ENCODE data around the gene MMP17.

The MMP17 gene

GRCh38 chr12:131827961-131828534 lies at the start of gene MMP17:
TSS of gene MMP17 (plus strand) at chr12:131828393. CDS start at chr12:131828495, 102 bp downstream.
- DNase-seq (ENCODE audit: low read depth in 2 of 2) = no peak

DNA sequence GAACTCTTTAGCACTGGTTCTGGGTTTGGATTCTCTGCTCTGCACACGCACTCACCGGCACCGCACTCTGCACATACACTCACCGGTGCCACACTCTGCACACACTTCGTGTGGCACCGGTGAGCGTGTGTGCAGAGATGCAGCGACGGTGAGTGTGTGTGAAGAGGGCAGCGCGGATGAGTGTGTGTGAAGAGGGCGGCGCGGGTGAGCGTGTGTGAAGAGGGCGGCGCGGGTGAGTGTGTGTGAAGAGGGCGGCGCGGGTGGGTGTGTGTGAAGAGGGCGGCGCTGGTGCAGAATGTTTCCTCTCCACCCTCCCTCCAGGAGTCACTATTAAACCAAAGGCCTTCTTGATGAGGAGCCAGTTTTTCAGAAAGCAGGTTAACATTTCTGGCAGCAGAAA lies 49.2 kb upstream of the MMP17 start:
- no peak for DNase-seq (ENCODE audit: low read depth in 2 of 2)

GRCh38 chr12:131782061-131782460 lies 46.1 kb upstream of the MMP17 start:
- DNase-seq (ENCODE audit: low read depth in 2 of 2) = no peak

- DNase-seq (ENCODE audit: low read depth in 2 of 2) = no peak
These were observed 44.2 kb upstream of the MMP17 start for GRCh38 chr12:131783915-131784541.

DNA sequence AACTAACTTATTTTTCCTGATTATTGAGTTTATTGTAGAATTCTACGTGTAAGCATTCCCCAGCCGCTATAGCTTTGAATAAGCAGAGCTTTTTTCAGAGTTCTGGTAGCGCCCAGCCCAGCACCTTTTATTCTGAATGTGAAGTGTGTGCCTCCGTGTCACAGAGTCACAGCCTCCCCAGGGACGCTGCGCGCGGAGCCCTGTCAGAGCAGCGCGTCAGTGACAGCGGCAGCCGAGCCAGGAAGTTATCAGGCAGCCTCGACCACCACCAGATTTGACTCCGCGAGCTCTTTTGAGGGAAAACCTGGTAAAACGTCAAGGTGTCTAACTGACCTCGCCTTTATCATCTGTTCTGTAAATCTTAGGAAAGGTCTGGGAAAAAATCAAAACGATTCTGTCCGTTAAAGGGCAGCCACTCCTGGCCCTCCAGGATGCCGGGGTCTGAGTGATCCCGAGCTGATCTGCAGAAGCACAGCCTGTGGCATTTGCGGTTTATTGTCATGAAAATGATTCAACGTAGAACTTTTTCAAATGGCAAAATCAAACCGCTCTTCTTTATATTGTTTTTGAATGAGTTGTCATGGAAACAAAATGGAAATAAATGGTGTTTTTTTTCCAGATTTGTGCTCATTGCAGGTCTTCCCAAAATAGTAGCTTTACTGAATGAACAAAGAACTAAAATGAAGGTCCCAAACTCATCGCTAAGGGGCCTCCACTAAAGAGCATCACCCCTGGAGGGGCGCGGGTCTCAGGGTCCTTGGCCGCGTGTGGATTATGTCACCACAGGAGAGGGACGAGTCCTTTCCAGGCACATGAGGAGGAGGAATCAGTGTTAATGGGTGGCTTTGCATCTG lies 43.1 kb upstream of the MMP17 start:
- no peak for DNase-seq (ENCODE audit: low read depth in 2 of 2)

DNA sequence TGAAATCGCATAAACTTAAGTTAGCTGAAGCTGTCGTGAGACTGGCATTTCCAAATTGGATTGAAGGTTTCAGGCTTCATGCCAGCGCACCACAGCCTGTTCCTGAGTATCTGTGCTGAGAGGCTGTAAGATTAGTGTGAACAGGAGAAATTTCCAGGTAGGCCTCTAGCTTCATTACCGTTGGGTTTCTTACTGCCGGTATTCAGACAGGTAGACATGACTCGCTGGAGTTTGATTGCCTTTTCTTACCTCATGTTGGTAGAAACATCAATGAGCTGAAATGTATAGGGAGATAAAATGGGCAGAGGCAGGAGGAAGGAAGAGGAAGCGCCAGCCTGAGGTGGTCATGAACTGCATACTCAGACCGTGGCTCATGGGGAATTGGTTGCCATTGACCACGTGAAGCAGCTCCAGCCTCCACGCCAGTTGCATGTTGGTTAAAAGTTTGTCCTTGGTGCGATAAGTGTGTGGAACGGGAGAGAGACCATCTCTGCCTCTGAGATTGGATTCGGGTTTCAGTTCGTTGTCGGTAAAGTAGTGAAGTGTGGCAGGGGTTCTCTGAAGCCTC lies 42.3 kb upstream of the MMP17 start:
- no peak for DNase-seq (ENCODE audit: low read depth in 2 of 2)

DNA sequence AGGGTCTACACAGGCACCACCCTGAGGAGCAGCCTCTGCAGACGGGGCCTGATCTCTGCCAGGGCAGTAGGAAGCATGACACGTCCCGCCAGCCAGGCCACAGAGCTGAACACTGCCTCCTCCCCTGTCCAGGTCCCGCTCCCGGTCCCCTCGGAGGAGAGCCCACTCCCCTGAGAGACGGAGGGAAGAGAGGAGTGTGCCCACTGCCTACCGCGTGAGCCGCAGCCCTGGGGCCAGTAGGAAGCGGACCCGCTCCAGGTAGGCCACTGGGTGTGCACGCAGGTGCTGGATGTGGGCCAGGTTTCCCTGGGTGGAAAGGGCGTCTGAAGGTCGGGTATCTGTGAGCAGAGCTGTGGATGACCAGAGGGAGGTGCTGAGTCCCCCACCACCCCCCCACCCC lies 41.9 kb upstream of the MMP17 start:
- DNase-seq (ENCODE audit: low read depth in 2 of 2) = no peak

- DNase-seq (ENCODE audit: low read depth in 2 of 2) = no peak
These were observed 41.0 kb upstream of the MMP17 start for GRCh38 chr12:131787143-131787660.

DNA sequence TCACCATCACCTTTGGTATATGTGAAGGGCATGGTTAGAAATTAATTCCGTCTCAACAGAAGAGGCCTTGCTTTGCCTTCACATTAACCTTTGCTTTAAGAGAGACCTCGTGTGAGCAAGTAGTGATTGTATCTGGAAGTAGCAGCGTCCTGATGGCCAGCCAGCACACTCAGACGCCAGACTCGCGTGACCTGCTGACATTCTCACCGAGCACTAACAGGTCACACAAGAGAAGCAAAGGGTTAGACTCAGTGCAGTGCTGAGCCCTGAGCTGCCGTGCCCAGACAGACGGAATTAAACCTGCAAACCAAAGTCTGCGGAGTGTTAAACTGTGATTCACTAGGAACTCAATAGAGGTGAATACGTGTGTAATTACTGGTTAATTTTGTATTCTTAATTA lies 40.1 kb upstream of the MMP17 start:
- DNase-seq (ENCODE audit: low read depth in 2 of 2) = no peak

GRCh38 chr12:131789638-131790037 lies 38.6 kb upstream of the MMP17 start:
- DNase-seq (ENCODE audit: low read depth in 2 of 2) = no peak

DNA sequence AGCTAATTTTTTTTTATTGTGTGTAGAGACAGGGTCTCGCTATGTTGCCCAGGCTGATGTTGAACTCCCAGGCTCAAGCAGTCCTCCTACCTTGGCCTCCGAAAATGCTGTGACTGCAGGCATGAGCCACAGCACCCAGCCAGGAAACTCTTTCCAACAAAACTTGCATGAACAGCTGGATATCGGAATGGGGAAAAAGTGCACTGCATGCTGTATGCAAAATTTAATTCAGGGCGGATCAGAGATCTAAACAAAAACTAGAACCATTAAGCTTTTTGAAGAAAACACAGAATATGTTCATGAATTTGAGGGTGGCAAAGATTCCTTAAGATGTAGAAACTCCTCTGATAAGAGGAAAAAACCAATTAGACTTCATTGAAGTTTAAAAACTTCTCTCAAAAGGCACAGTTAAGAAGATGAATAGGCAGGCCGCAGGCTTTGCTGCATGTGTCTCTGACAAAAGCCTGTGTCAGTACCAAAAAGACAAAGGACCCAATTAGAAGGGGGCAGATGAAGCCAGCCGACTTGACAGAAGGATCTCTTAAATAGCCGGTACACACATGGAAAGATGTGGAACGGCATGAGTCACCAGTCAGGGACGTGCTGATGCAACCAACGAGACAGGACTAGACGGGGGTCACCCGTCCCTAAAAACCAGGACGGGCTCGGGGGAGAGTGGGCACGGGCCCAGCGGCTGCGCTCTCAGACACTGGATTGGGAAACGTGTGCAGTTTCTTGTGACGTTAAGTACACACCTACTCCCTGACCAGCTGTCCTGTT lies 34.8 kb upstream of the MMP17 start:
- DNase-seq (ENCODE audit: low read depth in 2 of 2) = no peak

DNA sequence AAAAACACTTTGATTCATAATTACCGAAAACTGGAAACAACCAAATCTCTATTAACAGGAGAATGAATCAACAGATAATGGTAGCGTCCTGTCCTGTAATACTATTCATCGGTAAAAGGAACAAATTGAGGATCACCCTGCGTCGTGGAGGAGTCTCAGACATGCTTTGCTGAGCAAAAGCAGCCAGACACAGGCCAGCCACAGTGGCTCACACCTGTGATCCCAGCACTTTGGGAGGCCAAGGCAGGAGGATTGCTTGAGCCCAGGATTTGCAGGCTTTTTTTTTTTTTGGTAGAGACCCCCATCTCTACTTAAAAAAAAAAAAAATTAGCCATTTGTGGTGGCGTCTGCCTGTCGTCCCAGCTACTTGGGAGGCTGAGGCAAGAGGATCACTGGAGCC lies 34.1 kb upstream of the MMP17 start:
- no peak for DNase-seq (ENCODE audit: low read depth in 2 of 2)

DNA sequence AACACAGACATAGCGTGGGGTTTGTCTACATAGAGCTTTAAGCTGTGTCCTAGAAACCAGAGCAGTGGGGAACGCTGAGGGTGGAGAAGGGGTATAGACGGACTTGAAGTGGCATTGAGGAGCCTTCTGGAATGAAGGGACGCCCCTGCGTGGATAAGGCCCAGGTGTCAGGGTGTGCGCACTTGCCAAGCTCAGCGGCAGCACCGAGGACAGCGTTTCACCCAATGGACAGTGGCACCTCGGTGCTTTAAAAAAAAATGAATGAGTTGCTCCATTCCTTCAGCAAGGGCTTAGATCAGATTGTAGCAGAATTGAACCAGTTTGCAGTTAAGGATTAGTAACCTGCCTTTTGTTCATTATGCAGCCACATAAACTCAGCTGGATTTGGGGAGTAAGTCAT lies 33.6 kb upstream of the MMP17 start:
- DNase-seq (ENCODE audit: low read depth in 2 of 2) = no peak

GRCh38 chr12:131795064-131795463 lies 33.1 kb upstream of the MMP17 start:
- no peak for DNase-seq (ENCODE audit: low read depth in 2 of 2)

DNA sequence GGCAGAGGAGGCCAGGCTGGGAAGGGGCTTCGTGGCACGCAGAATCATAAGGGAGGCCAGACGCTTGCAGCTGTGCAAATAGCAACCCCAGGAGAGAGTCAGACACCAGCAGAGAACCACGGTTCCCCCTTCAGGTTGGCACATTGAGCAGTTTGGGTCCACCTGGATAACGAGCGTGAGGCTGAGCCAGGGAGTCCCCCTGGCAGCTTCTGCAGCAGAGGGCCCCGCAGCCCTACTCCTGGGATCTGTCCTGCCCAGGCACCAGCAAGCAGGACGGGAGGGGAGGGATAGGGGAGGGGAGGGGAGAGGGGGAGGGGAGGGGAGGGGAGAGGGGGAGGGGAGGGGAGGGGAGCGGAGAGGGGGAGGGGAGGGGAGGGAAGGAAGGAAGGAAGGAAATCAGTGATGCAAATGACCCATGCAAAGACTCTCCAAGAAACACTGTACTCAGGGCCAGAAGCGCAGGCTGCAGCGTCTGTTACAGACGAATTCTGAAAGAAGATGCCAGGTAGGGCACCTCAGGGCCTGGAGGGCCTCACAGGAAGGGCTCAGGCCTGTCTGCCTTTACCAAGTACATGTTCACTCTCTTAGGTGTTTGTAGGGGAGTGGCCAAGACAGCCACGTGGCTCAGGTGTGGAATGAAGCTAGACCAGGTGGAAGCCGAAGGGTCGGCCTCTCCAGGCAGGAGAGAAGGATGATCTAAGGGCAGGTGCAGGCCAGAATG lies 32.3 kb upstream of the MMP17 start:
- DNase-seq (ENCODE audit: low read depth in 2 of 2) = no peak

GRCh38 chr12:131796411-131796736 lies 31.8 kb upstream of the MMP17 start:
- DNase-seq (ENCODE audit: low read depth in 2 of 2) = no peak

DNA sequence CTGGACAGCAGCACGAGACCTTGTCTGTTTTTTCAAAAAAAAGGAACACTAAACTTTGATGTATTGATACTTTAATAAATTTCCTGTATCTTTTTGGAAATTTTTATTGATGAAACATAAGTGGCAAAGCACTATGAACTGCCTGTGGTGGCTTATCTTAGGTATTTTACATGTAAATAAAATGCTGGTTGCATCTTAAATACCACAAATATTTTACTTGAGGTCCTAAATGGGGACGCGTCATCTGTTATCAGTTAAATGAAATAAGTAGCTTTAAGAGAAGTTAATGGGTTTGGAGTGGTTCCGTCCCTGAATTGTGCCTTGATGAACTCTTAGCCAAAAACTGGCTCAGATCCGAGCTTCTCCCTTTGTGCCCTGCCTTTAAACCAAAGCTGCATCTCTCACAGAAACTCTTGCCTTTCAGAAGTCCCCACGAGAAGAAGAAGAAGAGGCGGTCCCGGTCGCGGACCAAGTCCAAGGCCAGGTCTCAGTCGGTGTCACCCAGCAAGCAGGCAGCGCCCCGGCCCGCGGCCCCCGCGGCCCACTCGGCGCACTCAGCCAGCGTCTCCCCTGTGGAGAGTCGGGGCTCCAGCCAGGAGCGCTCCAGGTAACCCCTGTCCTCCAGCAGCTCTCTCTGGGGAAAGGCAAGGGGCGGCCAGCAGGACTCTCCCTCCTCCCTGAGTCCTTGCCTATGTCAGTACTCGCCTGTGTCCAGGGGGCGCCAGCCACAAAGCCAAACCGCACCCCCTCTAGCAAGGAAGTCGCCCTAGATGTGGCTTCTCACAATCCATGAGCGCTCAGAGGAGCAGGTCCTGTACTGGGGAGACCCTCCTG lies 31.2 kb upstream of the MMP17 start:
- no peak for DNase-seq (ENCODE audit: low read depth in 2 of 2)

- DNase-seq (ENCODE audit: low read depth in 2 of 2) = no peak
These were observed 30.6 kb upstream of the MMP17 start for GRCh38 chr12:131797588-131797934.

GRCh38 chr12:131799195-131799594 lies 29.0 kb upstream of the MMP17 start:
- DNase-seq (ENCODE audit: low read depth in 2 of 2) = no peak

GRCh38 chr12:131799828-131800593 lies 28.2 kb upstream of the MMP17 start:
- DNase-seq (ENCODE audit: low read depth in 2 of 2) = no peak
